ENCODE measurements around the gene SHISA5.
A peak's percentile ranks its signal among the peaks of the same experiment; 100 is the strongest.

SHISA5 gene

DNA sequence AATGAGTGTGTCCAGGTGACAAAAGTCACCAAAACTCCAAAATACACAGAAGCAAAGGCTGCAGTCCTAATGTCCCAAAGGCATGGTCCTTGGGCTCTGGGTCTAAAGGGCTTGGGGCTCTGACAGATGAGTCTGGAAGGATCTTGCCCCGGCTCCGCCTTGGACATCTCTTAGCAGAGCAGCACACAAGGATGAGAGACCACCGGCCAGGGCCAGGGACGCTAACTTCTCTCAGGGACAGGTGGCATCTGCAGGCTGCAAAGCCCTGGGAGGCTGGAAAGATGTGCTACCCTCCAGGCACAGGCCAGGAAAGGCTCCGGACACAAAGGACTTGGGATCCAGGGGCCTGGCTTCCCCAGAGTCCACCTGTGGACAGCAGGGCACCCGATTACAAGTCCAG lies 14.1 kb upstream of the SHISA5 start:
- H3K27me3 ChIP-seq (ENCODE audit: control insufficient read depth in 1 of 2, insufficient read depth in 2 of 2, low read length in 2 of 2) = no peaks in the 10 kb centered on the region
- H3K9ac ChIP-seq (ENCODE audit: low read length) = no peak overlapping the region
- H3K4me1 ChIP-seq (ENCODE audit: insufficient read depth, low read length) = no peaks in the 10 kb centered on the region
- no peaks in the 10 kb centered on the region for H3K9me3 ChIP-seq (ENCODE audit: low read length)
- H3K36me3 ChIP-seq (ENCODE audit: insufficient read depth, low read length) = no peaks in the 10 kb centered on the region
- no peak overlapping the region for H3K27ac ChIP-seq (ENCODE audit: low read depth, low read length)
- H3K4me3 ChIP-seq (ENCODE audit: low read depth in 1 of 2, low read length in 2 of 2) = no peak overlapping the region

DNA sequence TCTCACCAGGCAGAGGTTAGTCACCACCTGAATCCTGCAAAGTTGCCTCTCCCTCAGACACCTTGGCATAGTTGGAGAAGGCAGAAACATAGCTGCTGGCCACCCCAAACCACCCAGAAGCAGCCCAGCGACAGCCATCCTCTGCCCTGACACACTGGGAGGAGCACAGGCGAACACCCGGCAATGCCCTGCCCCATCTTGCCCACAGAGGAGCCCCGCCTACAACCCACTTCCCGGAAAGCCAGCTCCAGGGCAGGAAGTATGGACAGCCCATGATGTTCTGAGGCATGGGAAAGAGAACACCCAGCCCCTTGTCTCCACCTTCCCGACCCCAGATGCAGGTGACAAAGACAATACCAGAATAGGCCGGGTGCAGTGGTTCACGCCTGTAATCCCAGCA lies 12.6 kb upstream of the SHISA5 start:
- Histone ChIP-seq H3K36me3 (ENCODE audit: insufficient read depth, low read length) (no peaks in the 10 kb centered on the region), H3K27me3 (ENCODE audit: control insufficient read depth in 1 of 2, insufficient read depth in 2 of 2, low read length in 2 of 2) (no peaks in the 10 kb centered on the region), H3K27ac (ENCODE audit: low read depth, low read length) (no peak overlapping the region), H3K4me3 (ENCODE audit: low read depth in 1 of 2, low read length in 2 of 2) (no peak overlapping the region), H3K4me1 (ENCODE audit: insufficient read depth, low read length) (no peaks in the 10 kb centered on the region), H3K9me3 (ENCODE audit: low read length) (no peaks in the 10 kb centered on the region), H3K9ac (ENCODE audit: low read length) (no peak overlapping the region)

DNA sequence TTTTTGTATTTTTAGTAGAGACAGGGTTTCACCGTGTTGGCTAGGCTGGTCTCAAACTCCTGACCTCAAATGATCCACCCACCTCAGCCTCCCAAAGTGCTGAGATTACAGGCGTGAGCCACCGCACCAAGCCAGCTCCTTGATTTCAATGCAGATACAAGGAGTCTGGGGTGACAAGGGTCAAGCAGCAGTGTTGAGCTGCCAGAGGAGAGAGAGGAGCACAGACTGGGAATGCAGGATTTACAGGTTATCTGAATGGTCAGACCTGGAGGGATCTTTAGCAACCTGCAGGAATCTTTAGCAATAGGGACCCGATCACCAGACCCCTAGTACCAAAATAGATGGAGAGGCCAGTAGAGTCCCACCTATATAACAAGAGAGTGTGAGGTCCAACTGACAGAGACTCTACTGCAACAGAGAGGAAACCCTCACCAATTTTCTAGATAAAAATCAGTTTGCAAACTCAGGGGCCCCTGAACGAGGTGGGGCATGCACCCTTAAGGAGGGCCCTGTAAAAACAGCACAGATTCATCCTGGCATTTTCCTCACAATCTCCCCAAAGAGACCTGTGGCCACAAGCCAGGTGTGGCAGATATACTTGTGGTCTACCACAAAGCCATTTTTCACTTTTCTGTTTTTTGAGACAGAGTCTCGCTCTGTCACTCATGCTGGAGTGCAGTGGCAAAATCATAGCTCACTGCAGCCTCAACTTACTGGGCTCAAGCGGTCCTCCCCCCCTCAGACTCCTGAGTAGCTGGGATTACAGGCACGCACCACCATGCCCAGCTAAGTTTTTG lies 10.7 kb upstream of the SHISA5 start:
- Histone ChIP-seq H3K27ac (ENCODE audit: low read depth, low read length) (no peak overlapping the region), H3K9me3 (ENCODE audit: low read length) (no peaks in the 10 kb centered on the region), H3K9ac (ENCODE audit: low read length) (no peak overlapping the region)

DNA sequence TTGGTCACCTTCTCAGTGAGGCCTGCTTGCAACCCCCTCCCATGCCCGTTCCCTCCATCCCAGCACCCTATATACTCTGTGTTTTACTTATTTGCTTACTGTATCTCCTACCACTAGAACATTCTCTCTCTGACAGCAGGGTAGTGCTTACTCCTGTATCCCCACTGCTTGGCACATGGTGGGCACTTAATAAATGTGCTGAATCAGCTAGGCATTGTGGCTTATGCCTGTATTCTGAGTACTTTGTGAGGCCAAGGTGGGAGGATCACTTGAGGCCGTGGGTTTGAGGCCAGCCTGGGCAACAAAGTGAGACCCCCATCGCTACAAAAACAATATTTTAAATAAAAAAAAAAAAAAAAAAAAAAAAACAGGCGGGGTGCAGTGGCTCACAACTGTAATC lies 7.6 kb upstream of the SHISA5 start:
- Histone ChIP-seq H3K27ac (ENCODE audit: low read depth, low read length) (no peak overlapping the region), H3K36me3 (ENCODE audit: insufficient read depth, low read length) (no peaks in the 10 kb centered on the region), H3K27me3 (ENCODE audit: control insufficient read depth in 1 of 2, insufficient read depth in 2 of 2, low read length in 2 of 2) (no peaks in the 10 kb centered on the region), H3K4me1 (ENCODE audit: insufficient read depth, low read length) (no peaks in the 10 kb centered on the region), H3K9me3 (ENCODE audit: low read length) (no peaks in the 10 kb centered on the region), H3K9ac (ENCODE audit: low read length) (no peak overlapping the region), H3K4me3 (ENCODE audit: low read depth in 1 of 2, low read length in 2 of 2) (no peak overlapping the region)

More for the DNA sequence above, 10.7 kb upstream of the SHISA5 start:
- Histone ChIP-seq H3K27me3 (ENCODE audit: control insufficient read depth in 1 of 2, insufficient read depth in 2 of 2, low read length in 2 of 2) (no peaks in the 10 kb centered on the region), H3K4me1 (ENCODE audit: insufficient read depth, low read length) (no peaks in the 10 kb centered on the region), H3K4me3 (ENCODE audit: low read depth in 1 of 2, low read length in 2 of 2) (no peak overlapping the region), H3K36me3 (ENCODE audit: insufficient read depth, low read length) (no peaks in the 10 kb centered on the region)

DNA sequence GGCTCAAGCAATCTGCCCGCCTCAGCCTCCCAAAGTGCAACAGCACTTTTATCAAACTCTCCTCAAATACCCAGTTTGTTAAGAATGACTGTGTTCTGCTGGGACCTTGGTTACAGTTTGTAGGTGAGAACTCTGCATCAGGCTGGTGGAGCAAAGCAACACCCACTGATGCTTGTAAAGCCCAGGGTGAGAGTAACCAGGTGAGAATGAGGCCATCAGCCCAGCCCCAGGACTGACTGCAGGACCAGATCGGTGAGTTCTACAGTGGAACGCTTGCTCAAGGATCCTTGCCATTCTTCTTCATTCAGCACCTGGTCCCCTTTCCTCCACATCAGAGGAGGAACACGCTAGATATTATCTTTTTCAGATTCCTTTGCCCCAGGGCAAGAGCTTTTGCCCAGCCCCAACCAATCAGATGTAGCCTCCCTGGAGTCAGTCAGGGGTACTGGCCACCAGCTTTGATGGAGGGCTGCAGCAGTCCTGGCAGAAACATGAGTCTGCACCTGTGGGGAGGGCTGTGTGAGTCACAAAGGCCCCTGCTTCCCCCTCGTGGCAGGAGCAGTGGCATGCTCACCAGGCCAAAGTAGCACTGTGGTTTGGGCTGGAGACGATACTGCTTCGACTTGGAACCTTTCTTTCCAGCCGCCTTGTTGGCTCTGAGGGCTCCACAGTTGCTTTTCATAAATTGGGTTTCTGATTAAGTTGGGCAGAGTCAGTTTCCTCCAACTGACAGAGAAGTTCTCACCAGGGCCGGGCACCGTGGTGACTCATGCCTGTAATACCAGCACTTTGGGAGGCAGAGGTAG lies 3.5 kb upstream of the SHISA5 start:
- Histone ChIP-seq H3K9ac (ENCODE audit: low read length) (no peak overlapping the region), H3K9me3 (ENCODE audit: low read length) (no peaks in the 10 kb centered on the region), H3K4me1 (ENCODE audit: insufficient read depth, low read length) (peaks cover 20% of the 10 kb centered on the region), H3K36me3 (ENCODE audit: insufficient read depth, low read length) (no peaks in the 10 kb centered on the region), H3K27ac (ENCODE audit: low read depth, low read length) (no peak overlapping the region), H3K4me3 (ENCODE audit: low read depth in 1 of 2, low read length in 2 of 2) (no peak overlapping the region), H3K27me3 (ENCODE audit: control insufficient read depth in 1 of 2, insufficient read depth in 2 of 2, low read length in 2 of 2) (no peaks in the 10 kb centered on the region)

DNA sequence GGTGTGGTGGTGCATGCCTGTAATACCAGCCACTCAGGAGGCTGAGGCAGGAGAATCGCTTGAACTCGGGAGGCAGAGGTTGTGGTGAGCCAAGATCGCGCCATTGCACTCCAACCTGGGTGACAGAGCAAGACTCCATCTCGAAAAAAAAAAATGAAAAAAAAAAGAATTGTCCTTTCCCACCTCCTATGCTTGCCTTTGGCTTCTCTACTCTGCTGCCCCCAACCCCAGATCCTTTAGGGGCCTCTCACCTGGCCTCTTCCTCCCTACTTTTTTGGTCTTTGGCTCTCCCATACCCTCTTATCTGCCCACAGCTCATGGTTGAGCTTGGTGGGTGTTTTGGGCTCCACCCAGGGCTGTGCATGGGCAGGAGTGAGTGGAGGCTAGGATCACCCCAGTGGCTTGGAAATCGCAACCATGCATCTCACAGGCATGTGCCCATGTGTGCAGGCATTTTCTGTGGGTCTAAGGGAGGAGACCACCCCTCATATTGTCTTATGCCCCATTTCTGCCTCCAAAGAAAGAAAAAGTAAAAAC lies 2.1 kb upstream of the SHISA5 start:
- H3K4me3 ChIP-seq (ENCODE audit: low read depth in 1 of 2, low read length in 2 of 2) = no peak overlapping the region
- H3K27ac ChIP-seq (ENCODE audit: low read depth, low read length) = no peak overlapping the region
- peaks cover 20% of the 10 kb centered on the region for H3K4me1 ChIP-seq (ENCODE audit: insufficient read depth, low read length)
- H3K36me3 ChIP-seq (ENCODE audit: insufficient read depth, low read length) = no peaks in the 10 kb centered on the region
- no peak overlapping the region for H3K9ac ChIP-seq (ENCODE audit: low read length)
- no peaks in the 10 kb centered on the region for H3K27me3 ChIP-seq (ENCODE audit: control insufficient read depth in 1 of 2, insufficient read depth in 2 of 2, low read length in 2 of 2)
- H3K9me3 ChIP-seq (ENCODE audit: low read length) = no peaks in the 10 kb centered on the region

DNA sequence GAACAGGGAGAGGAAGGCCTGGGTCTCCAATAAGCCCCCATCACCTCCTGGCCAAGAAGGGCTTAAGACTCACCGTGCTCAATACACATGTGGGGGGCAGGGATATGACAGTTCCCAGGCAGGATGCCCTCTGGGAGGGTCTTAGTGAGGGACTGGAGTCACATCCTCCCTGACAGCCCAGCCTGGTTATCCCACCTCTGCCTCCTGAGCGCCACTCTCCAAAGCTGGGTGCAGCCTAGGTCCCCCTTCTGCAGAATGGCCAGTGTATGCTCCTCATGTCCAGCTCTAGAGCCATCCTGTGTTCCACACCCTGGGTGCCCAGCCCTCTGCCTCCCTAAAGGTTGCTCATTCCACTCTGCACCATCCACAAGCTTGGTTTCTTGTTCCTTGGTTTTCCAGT lies 1.2 kb upstream of the SHISA5 start:
- Histone ChIP-seq H3K27ac (ENCODE audit: low read depth, low read length) (peak overlapping the region; percentile 89), H3K9ac (ENCODE audit: low read length) (peak overlapping the region; percentile 16)

DNA sequence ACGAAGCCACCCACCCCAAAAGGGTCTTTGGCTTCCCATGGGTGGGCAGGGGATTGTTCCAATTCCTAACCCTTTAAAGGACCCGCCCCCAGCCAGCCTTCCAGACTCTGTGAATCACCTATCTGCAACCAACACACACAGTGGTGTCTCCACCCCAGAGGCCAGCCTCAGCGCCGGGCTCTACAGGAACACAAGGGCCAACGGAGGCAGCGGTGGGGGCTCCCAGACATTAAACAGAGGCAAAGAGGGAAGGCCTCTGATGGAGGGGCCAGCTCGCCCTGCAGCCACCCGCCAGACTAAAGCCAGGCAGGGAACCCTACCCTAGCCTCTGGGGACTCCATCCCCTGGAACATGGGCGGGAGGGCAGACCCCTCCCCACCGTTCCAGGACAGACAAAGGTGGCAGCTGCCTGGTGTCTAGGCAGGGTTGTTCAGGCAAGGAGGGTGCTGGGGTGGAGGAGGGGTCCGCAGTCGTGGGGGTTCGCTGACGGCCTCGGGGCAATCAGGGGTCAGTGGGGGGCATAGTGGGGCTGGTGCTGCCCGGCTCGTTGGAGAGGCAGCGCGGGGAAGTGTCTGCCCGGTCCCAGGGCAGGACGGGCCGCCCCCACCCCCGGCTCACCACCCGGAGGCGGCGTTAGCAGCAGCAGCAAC lies 448 bp downstream of the SHISA5 start:
- Histone ChIP-seq H3K9me3 (ENCODE audit: low read length) (no peaks in the 10 kb centered on the region), H3K4me1 (ENCODE audit: insufficient read depth, low read length) (peaks cover 20% of the 10 kb centered on the region), H3K9ac (ENCODE audit: low read length) (peak overlapping the region; percentile 61), H3K36me3 (ENCODE audit: insufficient read depth, low read length) (no peaks in the 10 kb centered on the region), H3K27ac (ENCODE audit: low read depth, low read length) (peak overlapping the region; percentile 89), H3K4me3 (ENCODE audit: low read depth in 1 of 2, low read length in 2 of 2) (peak overlapping the region; percentile 66 to 68), H3K27me3 (ENCODE audit: control insufficient read depth in 1 of 2, insufficient read depth in 2 of 2, low read length in 2 of 2) (no peaks in the 10 kb centered on the region)

More for the DNA sequence above, 1.2 kb upstream of the SHISA5 start:
- Histone ChIP-seq H3K9me3 (ENCODE audit: low read length) (no peaks in the 10 kb centered on the region), H3K4me3 (ENCODE audit: low read depth in 1 of 2, low read length in 2 of 2) (peak overlapping the region in 1 of 2 donors; percentile 68), H3K36me3 (ENCODE audit: insufficient read depth, low read length) (no peaks in the 10 kb centered on the region), H3K4me1 (ENCODE audit: insufficient read depth, low read length) (peaks cover 20% of the 10 kb centered on the region), H3K27me3 (ENCODE audit: control insufficient read depth in 1 of 2, insufficient read depth in 2 of 2, low read length in 2 of 2) (no peaks in the 10 kb centered on the region)

DNA sequence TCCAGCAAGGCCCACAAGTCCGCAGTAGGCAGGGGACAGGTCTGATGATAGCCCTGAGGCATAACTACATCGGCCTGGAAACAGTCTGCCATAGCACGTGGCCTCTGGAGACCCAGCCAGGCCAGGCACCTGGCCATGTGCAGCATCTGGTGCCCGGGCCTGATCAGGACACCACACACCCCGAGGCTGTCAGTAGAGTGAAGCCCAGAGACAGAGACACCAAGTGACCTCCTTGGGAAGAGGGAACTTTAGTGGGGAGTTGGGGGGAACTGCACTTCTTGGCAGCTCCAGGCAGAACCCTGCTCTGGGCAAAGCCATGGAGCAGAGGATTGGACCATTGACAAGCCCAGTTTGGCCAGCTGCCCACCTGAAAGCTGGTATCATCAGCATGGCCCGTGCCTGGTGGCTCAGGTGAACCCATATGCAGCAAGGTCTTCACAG lies 1.2 kb downstream of the SHISA5 start:
- H3K9ac ChIP-seq (ENCODE audit: low read length) = no peak overlapping the region
- no peaks in the 10 kb centered on the region for H3K36me3 ChIP-seq (ENCODE audit: insufficient read depth, low read length)
- H3K27ac ChIP-seq (ENCODE audit: low read depth, low read length) = peak overlapping the region; percentile 89
- H3K27me3 ChIP-seq (ENCODE audit: control insufficient read depth in 1 of 2, insufficient read depth in 2 of 2, low read length in 2 of 2) = no peaks in the 10 kb centered on the region
- no peaks in the 10 kb centered on the region for H3K9me3 ChIP-seq (ENCODE audit: low read length)
- peaks cover 20% of the 10 kb centered on the region for H3K4me1 ChIP-seq (ENCODE audit: insufficient read depth, low read length)
- H3K4me3 ChIP-seq (ENCODE audit: low read depth in 1 of 2, low read length in 2 of 2) = peak overlapping the region in 1 of 2 donors; percentile 68

DNA sequence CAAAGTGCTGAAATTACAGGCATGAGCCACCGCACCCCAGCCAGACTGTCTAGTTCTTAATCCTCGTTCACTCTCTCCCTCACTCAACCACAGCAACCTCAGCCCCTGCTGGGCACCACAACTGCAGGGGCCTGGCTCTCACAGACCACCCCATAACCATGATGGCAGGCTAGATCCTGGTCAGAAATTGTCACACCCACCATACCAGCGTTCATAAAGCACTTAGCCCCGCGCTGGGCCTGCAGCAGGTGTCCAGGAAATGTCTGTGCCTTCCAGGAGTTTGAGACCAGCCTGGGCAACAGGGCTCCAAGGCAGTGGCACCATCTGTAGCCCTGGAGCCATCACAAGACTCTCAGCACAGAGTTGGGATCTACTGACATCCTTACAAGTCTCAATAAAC lies 1.9 kb downstream of the SHISA5 start:
- Histone ChIP-seq H3K9ac (ENCODE audit: low read length) (no peak overlapping the region), H3K4me3 (ENCODE audit: low read depth in 1 of 2, low read length in 2 of 2) (no peak overlapping the region), H3K27ac (ENCODE audit: low read depth, low read length) (no peak overlapping the region)

DNA sequence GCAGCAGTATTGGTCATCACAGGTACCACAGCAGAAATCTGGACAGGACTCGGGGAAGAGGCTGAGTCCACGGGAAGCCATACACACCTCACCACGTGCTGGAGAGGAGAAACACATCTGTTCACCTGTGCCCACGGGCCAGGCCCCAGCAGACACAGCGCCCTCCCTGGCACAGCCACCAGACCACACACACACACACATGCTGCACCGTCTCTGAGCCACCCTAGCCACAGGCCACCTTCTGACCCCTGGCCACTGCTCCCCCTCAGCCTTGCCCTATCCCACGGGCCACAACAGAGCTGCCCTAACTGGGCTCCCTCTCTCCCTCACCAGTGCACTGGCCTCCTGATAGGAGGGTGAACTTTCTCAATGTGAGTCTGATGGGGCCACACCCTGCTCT lies 2.8 kb downstream of the SHISA5 start:
- Histone ChIP-seq H3K27me3 (ENCODE audit: control insufficient read depth in 1 of 2, insufficient read depth in 2 of 2, low read length in 2 of 2) (no peaks in the 10 kb centered on the region), H3K4me3 (ENCODE audit: low read depth in 1 of 2, low read length in 2 of 2) (no peak overlapping the region), H3K4me1 (ENCODE audit: insufficient read depth, low read length) (peaks cover 20% of the 10 kb centered on the region), H3K36me3 (ENCODE audit: insufficient read depth, low read length) (no peaks in the 10 kb centered on the region), H3K9me3 (ENCODE audit: low read length) (no peaks in the 10 kb centered on the region), H3K27ac (ENCODE audit: low read depth, low read length) (no peak overlapping the region), H3K9ac (ENCODE audit: low read length) (no peak overlapping the region)

More for the DNA sequence above, 1.9 kb downstream of the SHISA5 start:
- Histone ChIP-seq H3K27me3 (ENCODE audit: control insufficient read depth in 1 of 2, insufficient read depth in 2 of 2, low read length in 2 of 2) (no peaks in the 10 kb centered on the region), H3K4me1 (ENCODE audit: insufficient read depth, low read length) (peaks cover 20% of the 10 kb centered on the region), H3K36me3 (ENCODE audit: insufficient read depth, low read length) (no peaks in the 10 kb centered on the region), H3K9me3 (ENCODE audit: low read length) (no peaks in the 10 kb centered on the region)
